Measurements from ENCODE around the gene NAIF1. TPM values are rescaled to one million over a fixed set of nuclear protein-coding genes. Genes with fewer than 3 reads are reported as not detected.
"Not testable (repeated sequence)": the region's sequence is repeated elsewhere in the genome, so short reads cannot be mapped to it uniquely, and the experiment has no call there.

The NAIF1 gene
- total RNA-seq, 1 donor from 2014 or later: 10.1 TPM

GRCh38 chr9:128026773-128027541 is 40.2 kb downstream of the NAIF1 start:
- DNase-seq (ENCODE audit: low read depth, low spot score): no peak

- DNase-seq (ENCODE audit: low read depth, low spot score): no peak
Measured at GRCh38 chr9:128026255-128026772, 40.8 kb downstream of the NAIF1 start.

- DNase-seq (ENCODE audit: low read depth, low spot score): no peak
Measured at GRCh38 chr9:128025736-128026135, 41.4 kb downstream of the NAIF1 start.

GRCh38 chr9:128024761-128025308 is 42.3 kb downstream of the NAIF1 start:
- no peak for DNase-seq (ENCODE audit: low read depth, low spot score)

GRCh38 chr9:128023671-128024070 is 43.4 kb downstream of the NAIF1 start:
- DNase-seq (ENCODE audit: low read depth, low spot score): not testable (repeated sequence)

GRCh38 chr9:128022886-128023285 is 44.2 kb downstream of the NAIF1 start:
- no peak for DNase-seq (ENCODE audit: low read depth, low spot score)

GRCh38 chr9:128021098-128021497 is 46.0 kb downstream of the NAIF1 start:
- no peak for DNase-seq (ENCODE audit: low read depth, low spot score)

GRCh38 chr9:128020692-128021091 is 46.4 kb downstream of the NAIF1 start:
- no peak for DNase-seq (ENCODE audit: low read depth, low spot score)

GRCh38 chr9:128015696-128016095 is 51.4 kb downstream of the NAIF1 start:
- DNase-seq (ENCODE audit: low read depth, low spot score): no peak

Other genes with a start within 250 kb of the NAIF1 start
- gene ENG, start 212.7 kb downstream of the NAIF1 start, total RNA-seq: 46.5 and 49.5 TPM in 2 replicates
- 50.2 and 56.2 TPM in 2 replicates for gene AK1, start 189.6 kb downstream of the NAIF1 start, total RNA-seq
- gene ST6GALNAC6, start 167.7 kb downstream of the NAIF1 start, total RNA-seq: 36.2 and 48.1 TPM in 2 replicates
- gene ST6GALNAC4, start 150.3 kb downstream of the NAIF1 start, total RNA-seq: 62.0 and 69.0 TPM in 2 replicates
- gene PIP5KL1, start 136.5 kb downstream of the NAIF1 start, total RNA-seq: 0.21 and 0.79 TPM in 2 replicates
- 11.9 and 12.1 TPM in 2 replicates for gene DPM2, start 129.5 kb downstream of the NAIF1 start, total RNA-seq
- 4.4 and 5.2 TPM in 2 replicates for gene EEIG1, start 86.3 kb downstream of the NAIF1 start, total RNA-seq
- 14.7 and 25.1 TPM in 2 replicates for gene SLC25A25, start 912 bp upstream of the NAIF1 start, total RNA-seq
- 103 and 129 TPM in 2 replicates for gene PTGES2, start 60.4 kb upstream of the NAIF1 start, total RNA-seq
- gene LCN2, start 82.1 kb upstream of the NAIF1 start, total RNA-seq: not detected in 2 replicates
- 20.6 and 31.5 TPM in 2 replicates for gene BBLN, start 92.9 kb upstream of the NAIF1 start, total RNA-seq
- 18.5 and 24.5 TPM in 2 replicates for gene CIZ1, start 124.3 kb upstream of the NAIF1 start, total RNA-seq
- gene DNM1, start 136.1 kb upstream of the NAIF1 start, total RNA-seq: 0.33 and 0.39 TPM in 2 replicates
- 56.1 and 60.7 TPM in 2 replicates for gene GOLGA2, start 208.7 kb upstream of the NAIF1 start, total RNA-seq
- gene SWI5, start 209.0 kb upstream of the NAIF1 start, total RNA-seq: 32.4 and 32.5 TPM in 2 replicates

All from pulmonary artery endothelial cell (primary cell).